Thyroid gland (tissue), 4 donors: Measurements from ENCODE around the gene WDR27.

Source experiments
- CTCF ChIP-seq, 6 experiments: fragments of 200-600 bp in 3 of 6; fragments of 450-650 bp in 3 of 6; sonication (generic) in 3 of 6; IDR thresholded peaks; one replicate each; pipeline ENCODE4 v1.5.1; 2016 to 2019; ENCODE audit warnings: antibody characterized with exemption in 6 of 6, mild to moderate bottlenecking in 2 of 6, inconsistent platforms in 1 of 6, moderate library complexity in 1 of 6
- POLR2A ChIP-seq, 2 donors: fragments of 450-650 bp; IDR thresholded peaks; one replicate each; pipeline ENCODE4 v1.6.1; 2017; ENCODE audit warnings: antibody characterized with exemption in 2 of 2, mild to moderate bottlenecking in 2 of 2, moderate library complexity in 1 of 2

- TF ChIP-seq POLR2A (IDR thresholded peaks at IDR 0.05), result no peak
- TF ChIP-seq CTCF (IDR thresholded peaks at IDR 0.05), result no peak
Measured at GRCh38 chr6:169632841-169633240, 69.0 kb downstream of the WDR27 start.
